ENCODE measurements around the gene YES1. TPM values are rescaled to one million over a fixed set of nuclear protein-coding genes. Genes with fewer than 3 reads are reported as not detected.

YES1 gene
- polyA plus RNA-seq, 1 donor (not counting 4 experiments of a cell fraction or from before 2014, with no cell fraction given) = 22.9 TPM

- DNase-seq (ENCODE audit: low read depth, low spot score) = no peak
- Histone ChIP-seq H3K9me1 (ENCODE audit: control insufficient read depth, extremely low read depth, insufficient read depth, low read length) (no peaks in the 10 kb centered on the region), H2AFZ (ENCODE audit: control insufficient read depth, low read length) (no peak overlapping the region), H3K36me3 (ENCODE audit: control insufficient read depth in 2 of 2, extremely low read depth in 1 of 2, insufficient read depth in 2 of 2, low read length in 2 of 2) (no peaks in the 10 kb centered on the region), H3K4me2 (ENCODE audit: control insufficient read depth, extremely low read depth, insufficient read depth, low read depth, low read length) (no peak overlapping the region), H3K27me3 (ENCODE audit: control insufficient read depth, extremely low read depth, insufficient read depth, low read length) (no peaks in the 10 kb centered on the region), H3K4me1 (ENCODE audit: control insufficient read depth, extremely low read depth, insufficient read depth, low read length) (no peaks in the 10 kb centered on the region), H4K20me1 (ENCODE audit: control insufficient read depth, extremely low read depth, insufficient read depth, low read length) (peaks cover 2% of the 10 kb centered on the region), H3K79me2 (ENCODE audit: control insufficient read depth, insufficient read depth, low read length) (peaks cover 43% of the 10 kb centered on the region), H3K4me3 (ENCODE audit: control insufficient read depth in 2 of 3, extremely low read depth in 1 of 3, insufficient read depth in 2 of 3, low read depth in 1 of 3, low read length in 3 of 3) (no peak overlapping the region), H3K9ac (ENCODE audit: control insufficient read depth, extremely low read depth, insufficient read depth, low read length) (no peak overlapping the region), H3K27ac (ENCODE audit: control insufficient read depth, insufficient read depth, low read length) (no peak overlapping the region), H3K9me3 (ENCODE audit: control insufficient read depth, low read depth, low read length) (no peaks in the 10 kb centered on the region)
- no peak for FAIRE-seq
- dilution Hi-C loops (cut with MboI; ENCODE audit: extremely low pct_ligation_motif_present, low sequenced_read_pairs) = no loop called here
- TF ChIP-seq EZH2 (IDR thresholded peaks at IDR 0.05; ENCODE audit: low read length) (no peak), CTCF (optimal IDR thresholded peaks at IDR 0.05 in 1 of 3, IDR thresholded peaks at IDR 0.05 in 1 of 3, conservative IDR thresholded peaks at IDR 0.05 in 1 of 3; ENCODE audit: extremely low read depth in 1 of 3, insufficient read depth in 2 of 3, low read length in 3 of 3) (no peak)
Measured at GRCh38 chr18:767961-768360, 44.1 kb downstream of the YES1 start.

DNA sequence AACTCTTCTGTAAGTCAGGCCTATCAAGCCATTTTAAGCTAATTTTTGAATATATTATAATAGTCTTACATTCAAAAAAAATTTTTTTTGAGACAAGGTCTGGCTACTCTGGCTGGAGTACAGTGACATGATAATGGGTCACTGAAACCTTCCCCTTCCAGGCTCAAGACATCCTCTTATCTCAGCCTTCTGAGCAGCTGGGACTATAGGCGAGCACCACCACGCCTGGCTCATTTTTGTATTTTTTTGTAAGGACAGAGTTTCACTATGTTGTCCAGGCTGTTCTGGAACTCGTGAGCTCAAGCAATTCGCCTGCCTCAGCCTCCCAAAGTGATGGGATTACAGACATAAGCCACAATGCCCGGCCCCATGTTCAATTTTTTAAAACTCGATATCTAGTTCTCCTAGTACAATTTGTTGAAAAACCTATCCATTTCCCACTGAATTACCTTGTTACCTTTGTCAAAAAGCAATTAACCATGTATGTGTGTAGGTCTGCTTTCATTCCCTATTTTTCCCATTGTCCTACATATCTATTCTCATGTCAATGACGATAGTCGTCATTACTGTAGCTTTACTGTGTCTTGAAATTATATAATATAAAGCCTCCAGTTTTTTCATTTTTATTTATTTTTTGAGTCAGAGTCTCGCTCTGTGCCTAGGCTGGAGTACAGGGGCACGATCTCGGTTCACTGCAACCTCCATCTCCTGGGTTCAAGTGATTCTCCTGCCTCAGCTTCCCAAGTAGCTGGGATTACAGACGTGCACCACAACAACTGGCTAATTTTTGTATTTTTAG is 44.8 kb downstream of the YES1 start:
- Histone ChIP-seq H3K27me3 (ENCODE audit: control insufficient read depth, extremely low read depth, insufficient read depth, low read length) (no peaks in the 10 kb centered on the region), H3K4me3 (ENCODE audit: control insufficient read depth in 2 of 3, extremely low read depth in 1 of 3, insufficient read depth in 2 of 3, low read depth in 1 of 3, low read length in 3 of 3) (no peak overlapping the region), H3K4me1 (ENCODE audit: control insufficient read depth, extremely low read depth, insufficient read depth, low read length) (no peaks in the 10 kb centered on the region), H3K9me1 (ENCODE audit: control insufficient read depth, extremely low read depth, insufficient read depth, low read length) (no peaks in the 10 kb centered on the region), H4K20me1 (ENCODE audit: control insufficient read depth, extremely low read depth, insufficient read depth, low read length) (peaks cover 2% of the 10 kb centered on the region), H3K4me2 (ENCODE audit: control insufficient read depth, extremely low read depth, insufficient read depth, low read depth, low read length) (no peak overlapping the region), H3K27ac (ENCODE audit: control insufficient read depth, insufficient read depth, low read length) (no peak overlapping the region), H3K9ac (ENCODE audit: control insufficient read depth, extremely low read depth, insufficient read depth, low read length) (no peak overlapping the region), H3K36me3 (ENCODE audit: control insufficient read depth in 2 of 2, extremely low read depth in 1 of 2, insufficient read depth in 2 of 2, low read length in 2 of 2) (no peaks in the 10 kb centered on the region), H2AFZ (ENCODE audit: control insufficient read depth, low read length) (no peak overlapping the region), H3K9me3 (ENCODE audit: control insufficient read depth, low read depth, low read length) (no peaks in the 10 kb centered on the region), H3K79me2 (ENCODE audit: control insufficient read depth, insufficient read depth, low read length) (peaks cover 48% of the 10 kb centered on the region)
- FAIRE-seq = no peak
- no peak for TF ChIP-seq EZH2 (IDR thresholded peaks at IDR 0.05; ENCODE audit: low read length)
- no peak for TF ChIP-seq CTCF (optimal IDR thresholded peaks at IDR 0.05 in 1 of 3, IDR thresholded peaks at IDR 0.05 in 1 of 3, conservative IDR thresholded peaks at IDR 0.05 in 1 of 3; ENCODE audit: extremely low read depth in 1 of 3, insufficient read depth in 2 of 3, low read length in 3 of 3)
- DNase-seq (ENCODE audit: low read depth, low spot score) = no peak
- dilution Hi-C loops (cut with MboI; ENCODE audit: extremely low pct_ligation_motif_present, low sequenced_read_pairs) = no loop called here

Data from keratinocyte (primary cell).